Lower lobe of right lung (tissue), 2 donors: ENCODE data around the gene ARPIN. TPM values are rescaled to one million over a fixed set of nuclear protein-coding genes. Genes with fewer than 3 reads are reported as not detected.

ENCODE experiments used
- ATAC-seq, 2 donors: fragments of 200-7000 bp; cut with Tn5 transposase; one replicate each; pipeline ENCODE4 v1.9.1; 2020 to 2022; ENCODE audit warnings: mild to moderate bottlenecking in 2 of 2, moderate library complexity in 2 of 2
- DNase-seq: peaks from one replicate; pipeline ENCODE4 v3.0.0-alpha.2; 2020
- H3K27ac ChIP-seq: fragments of 200-600 bp; one replicate; pipeline ENCODE4 v1.8.0; 2022
- H3K27me3 ChIP-seq: fragments of 200-600 bp; one replicate; pipeline ENCODE4 v1.8.0; 2022; ENCODE audit warnings: low read depth
- H3K36me3 ChIP-seq: fragments of 200-600 bp; one replicate; pipeline ENCODE4 v1.8.0; 2022; ENCODE audit warnings: mild to moderate bottlenecking
- H3K4me1 ChIP-seq: fragments of 200-600 bp; one replicate; pipeline ENCODE4 v1.8.0; 2022
- H3K4me3 ChIP-seq: fragments of 200-600 bp; one replicate; pipeline ENCODE4 v1.8.0; 2022; ENCODE audit warnings: mild to moderate bottlenecking
- H3K9me3 ChIP-seq: fragments of 200-600 bp; one replicate; pipeline ENCODE4 v1.8.0; 2022
- CTCF ChIP-seq: fragments of 200-600 bp; IDR thresholded peaks from one replicate; pipeline ENCODE4 v1.8.0; 2022; ENCODE audit warnings: antibody characterized with exemption, mild to moderate bottlenecking
- intact Hi-C: fragments of 100-400 bp; cut with DNase I; formaldehyde crosslinking; loops from one replicate; pipeline ENCODE4 v1.11.0; 2022
- total RNA-seq: library from RNA; stranded (reverse); fragmentation: NEBNext Ultra II Directional; extraction: Animal tissue kit (Norgen Biotek cat#: 25700); gene quantifications from one replicate; pipeline ENCODE4 v1.2.1, GENCODE V29; 2021
- donor health status: DM: no; HTN: yes; CAD: no; lungs with severe emphysema.

Gene ARPIN
- total RNA-seq, 1 donor from 2014 or later: 30.9 TPM

GRCh38 chr15:89908226-89908625 lies 4.5 kb downstream of the ARPIN start:
- no peaks in the 10 kb centered on the region for H3K9me3 ChIP-seq
- intact Hi-C loops: no loop called here
- H3K27me3 ChIP-seq: no peaks in the 10 kb centered on the region
- DNase-seq: no peak
- no peak overlapping the region for H3K27ac ChIP-seq
- TF ChIP-seq CTCF: no peak
- peaks cover 19% of the 10 kb centered on the region for H3K4me1 ChIP-seq
- ATAC-seq: no peak
- H3K4me3 ChIP-seq: no peak overlapping the region
- peaks cover 44% of the 10 kb centered on the region for H3K36me3 ChIP-seq

- no peaks in the 10 kb centered on the region for H3K9me3 ChIP-seq
- no peak for DNase-seq
- no peak for TF ChIP-seq CTCF
- no peak for ATAC-seq
- peaks cover 14% of the 10 kb centered on the region for H3K4me1 ChIP-seq
- no peak overlapping the region for H3K4me3 ChIP-seq
- peaks cover 53% of the 10 kb centered on the region for H3K36me3 ChIP-seq
- no peaks in the 10 kb centered on the region for H3K27me3 ChIP-seq
- H3K27ac ChIP-seq: no peak overlapping the region
- intact Hi-C loops: no loop called here
Observed at GRCh38 chr15:89907289-89907688, 5.5 kb downstream of the ARPIN start.

- DNase-seq (peak; percentile 12), ATAC-seq (no peak)
- Histone ChIP-seq H3K27me3 (no peaks in the 10 kb centered on the region), H3K9me3 (no peaks in the 10 kb centered on the region), H3K4me3 (no peak overlapping the region), H3K4me1 (peaks cover 3% of the 10 kb centered on the region), H3K36me3 (peaks cover 67% of the 10 kb centered on the region), H3K27ac (no peak overlapping the region)
- no peak for TF ChIP-seq CTCF
- intact Hi-C loops: no loop called here
Observed at GRCh38 chr15:89905846-89906378, 6.8 kb downstream of the ARPIN start.

- H3K27me3 ChIP-seq: no peaks in the 10 kb centered on the region
- H3K4me1 ChIP-seq: no peaks in the 10 kb centered on the region
- intact Hi-C loops: no loop called here
- no peak for TF ChIP-seq CTCF
- H3K9me3 ChIP-seq: no peaks in the 10 kb centered on the region
- ATAC-seq (peak; percentile 44 to 88), DNase-seq (peak; percentile 80)
- H3K27ac ChIP-seq: no peak overlapping the region
- H3K4me3 ChIP-seq: no peak overlapping the region
- peaks cover 79% of the 10 kb centered on the region for H3K36me3 ChIP-seq
Observed at GRCh38 chr15:89904519-89904918, 8.2 kb downstream of the ARPIN start.

- peaks cover 3% of the 10 kb centered on the region for H3K4me1 ChIP-seq
- no peak overlapping the region for H3K27ac ChIP-seq
- H3K27me3 ChIP-seq: no peaks in the 10 kb centered on the region
- intact Hi-C loops: no loop called here
- no peak for TF ChIP-seq CTCF
- no peak overlapping the region for H3K4me3 ChIP-seq
- DNase-seq (no peak), ATAC-seq (no peak)
- H3K36me3 ChIP-seq: peaks cover 79% of the 10 kb centered on the region
- H3K9me3 ChIP-seq: no peaks in the 10 kb centered on the region
Observed at GRCh38 chr15:89903858-89904130, 9.0 kb downstream of the ARPIN start.
